PFSK-1 (cell line): ENCODE results near the gene UXS1.

Experiments used
- FOXP2 ChIP-seq: optimal IDR thresholded peaks from 2 replicates; pipeline ENCODE3; 2011; ENCODE audit warnings: borderline replicate concordance, control low read depth, inconsistent platforms; ENCODE audit not compliant: insufficient read depth; ENCODE audit errors: extremely low read length, extremely low read depth
- POLR2AphosphoS5 ChIP-seq: IDR thresholded peaks from 2 replicates; pipeline ENCODE4 v1.6.1; 2012; ENCODE audit warnings: low read depth, mild to moderate bottlenecking, control low read depth, low read length, moderate library complexity
- SIN3A ChIP-seq: IDR thresholded peaks from 2 replicates; pipeline ENCODE4 v1.6.1; 2012; ENCODE audit warnings: mild to moderate bottlenecking, low read length, moderate library complexity, borderline replicate concordance; ENCODE audit not compliant: insufficient read depth
- TAF1 ChIP-seq: IDR thresholded peaks from 2 replicates; pipeline ENCODE4 v1.6.1; 2012; ENCODE audit warnings: low read length, control low read depth, borderline replicate concordance; ENCODE audit not compliant: insufficient read depth
- TF ChIP-seq, protein P1 (sequence below), 2 experiments: IDR thresholded peaks; 2 replicates each; pipeline versions ENCODE4 v1.6.1 to v1.8.0; 2011 to 2012; ENCODE audit warnings: low read depth in 2 of 2, low read length in 2 of 2, control low read depth in 1 of 2, inconsistent platforms in 1 of 2, mild to moderate bottlenecking in 1 of 2, moderate library complexity in 1 of 2; ENCODE audit not compliant: insufficient read depth in 1 of 2

The UXS1 gene

DNA sequence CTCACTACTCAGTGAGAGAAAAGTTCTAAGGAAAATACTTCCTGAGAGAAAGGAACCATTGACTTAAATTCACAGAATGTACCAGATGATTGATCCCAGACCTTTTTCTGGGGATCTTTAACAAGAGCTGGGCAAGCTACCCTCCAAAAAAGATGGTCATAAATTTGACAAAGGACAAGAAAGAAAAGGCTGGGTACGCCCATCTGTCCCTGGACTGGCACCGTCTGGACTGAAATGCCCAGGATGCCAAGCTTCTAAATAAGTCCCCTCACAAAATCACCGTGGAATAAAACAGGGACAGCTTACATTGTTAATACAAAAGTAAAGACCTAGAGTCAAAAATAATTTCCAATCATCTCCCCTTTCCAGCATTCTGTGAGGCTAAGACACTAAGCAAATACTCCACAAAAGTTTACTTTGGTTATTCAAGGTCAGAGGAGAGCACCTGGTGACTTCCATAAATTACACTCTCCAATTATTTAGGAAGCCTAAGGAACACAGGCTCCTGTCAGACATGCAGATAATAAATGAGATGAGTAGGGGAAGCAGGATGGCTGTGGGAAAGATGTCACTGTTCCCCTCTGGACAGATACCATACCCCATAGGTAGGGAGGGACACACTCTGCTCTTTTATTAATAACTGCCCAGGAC, 69.9 kb downstream of the UXS1 start:
- TF ChIP-seq, protein P1, sequence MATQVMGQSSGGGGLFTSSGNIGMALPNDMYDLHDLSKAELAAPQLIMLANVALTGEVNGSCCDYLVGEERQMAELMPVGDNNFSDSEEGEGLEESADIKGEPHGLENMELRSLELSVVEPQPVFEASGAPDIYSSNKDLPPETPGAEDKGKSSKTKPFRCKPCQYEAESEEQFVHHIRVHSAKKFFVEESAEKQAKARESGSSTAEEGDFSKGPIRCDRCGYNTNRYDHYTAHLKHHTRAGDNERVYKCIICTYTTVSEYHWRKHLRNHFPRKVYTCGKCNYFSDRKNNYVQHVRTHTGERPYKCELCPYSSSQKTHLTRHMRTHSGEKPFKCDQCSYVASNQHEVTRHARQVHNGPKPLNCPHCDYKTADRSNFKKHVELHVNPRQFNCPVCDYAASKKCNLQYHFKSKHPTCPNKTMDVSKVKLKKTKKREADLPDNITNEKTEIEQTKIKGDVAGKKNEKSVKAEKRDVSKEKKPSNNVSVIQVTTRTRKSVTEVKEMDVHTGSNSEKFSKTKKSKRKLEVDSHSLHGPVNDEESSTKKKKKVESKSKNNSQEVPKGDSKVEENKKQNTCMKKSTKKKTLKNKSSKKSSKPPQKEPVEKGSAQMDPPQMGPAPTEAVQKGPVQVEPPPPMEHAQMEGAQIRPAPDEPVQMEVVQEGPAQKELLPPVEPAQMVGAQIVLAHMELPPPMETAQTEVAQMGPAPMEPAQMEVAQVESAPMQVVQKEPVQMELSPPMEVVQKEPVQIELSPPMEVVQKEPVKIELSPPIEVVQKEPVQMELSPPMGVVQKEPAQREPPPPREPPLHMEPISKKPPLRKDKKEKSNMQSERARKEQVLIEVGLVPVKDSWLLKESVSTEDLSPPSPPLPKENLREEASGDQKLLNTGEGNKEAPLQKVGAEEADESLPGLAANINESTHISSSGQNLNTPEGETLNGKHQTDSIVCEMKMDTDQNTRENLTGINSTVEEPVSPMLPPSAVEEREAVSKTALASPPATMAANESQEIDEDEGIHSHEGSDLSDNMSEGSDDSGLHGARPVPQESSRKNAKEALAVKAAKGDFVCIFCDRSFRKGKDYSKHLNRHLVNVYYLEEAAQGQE (IDR thresholded peaks at IDR 0.05; ENCODE audit: insufficient read depth in 1 of 2, low read depth in 2 of 2, low read length in 2 of 2): no peak
- TF ChIP-seq FOXP2 (no peak), SIN3A (no peak), TAF1 (no peak), POLR2AphosphoS5 (no peak)

DNA sequence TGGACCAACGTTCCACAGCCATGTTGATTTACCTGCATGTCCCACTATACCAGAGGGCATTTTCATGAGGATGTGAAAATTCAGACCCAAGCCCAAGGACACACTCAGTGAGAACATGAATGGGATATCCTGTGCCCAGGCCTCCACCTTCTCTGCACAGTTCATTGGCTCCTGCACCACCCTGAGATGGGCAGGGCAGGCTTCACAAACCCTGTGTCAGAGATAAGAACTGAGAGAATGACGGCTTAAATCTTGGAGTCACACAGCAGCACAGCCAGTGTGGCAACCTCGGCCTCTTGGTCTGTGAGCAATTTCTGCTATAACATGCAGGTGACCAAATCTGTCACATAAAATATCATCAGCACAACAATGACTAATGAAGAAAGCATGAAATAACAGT, 71.9 kb downstream of the UXS1 start:
- no peak for TF ChIP-seq FOXP2
- TF ChIP-seq TAF1: no peak
- TF ChIP-seq SIN3A: no peak
- TF ChIP-seq POLR2AphosphoS5: no peak
- TF ChIP-seq, protein P1 (IDR thresholded peaks at IDR 0.05; ENCODE audit: insufficient read depth in 1 of 2, low read depth in 2 of 2, low read length in 2 of 2): no peak

DNA sequence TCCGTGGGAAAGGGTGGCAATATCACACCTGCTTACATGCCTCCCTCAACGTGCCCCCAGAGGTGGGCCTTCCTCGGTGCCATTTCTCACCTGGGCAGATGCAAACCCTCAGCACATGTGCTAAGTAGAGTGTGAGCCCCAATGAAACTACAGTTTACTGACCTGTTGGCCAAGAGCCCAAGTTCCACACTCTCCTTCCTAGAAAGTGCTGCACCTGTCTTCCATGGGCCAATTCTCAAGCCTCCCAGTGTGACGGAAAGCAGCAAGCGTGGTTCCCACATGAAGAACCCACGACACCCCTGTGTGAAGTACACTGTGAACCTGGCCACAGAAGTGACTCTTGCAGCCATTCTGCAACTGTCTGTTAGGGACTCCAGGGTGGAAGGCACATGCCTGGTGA, 73.7 kb downstream of the UXS1 start:
- TF ChIP-seq POLR2AphosphoS5: no peak
- TF ChIP-seq SIN3A: no peak
- TF ChIP-seq, protein P1 (IDR thresholded peaks at IDR 0.05; ENCODE audit: insufficient read depth in 1 of 2, low read depth in 2 of 2, low read length in 2 of 2): no peak
- TF ChIP-seq TAF1: no peak
- TF ChIP-seq FOXP2: no peak

DNA sequence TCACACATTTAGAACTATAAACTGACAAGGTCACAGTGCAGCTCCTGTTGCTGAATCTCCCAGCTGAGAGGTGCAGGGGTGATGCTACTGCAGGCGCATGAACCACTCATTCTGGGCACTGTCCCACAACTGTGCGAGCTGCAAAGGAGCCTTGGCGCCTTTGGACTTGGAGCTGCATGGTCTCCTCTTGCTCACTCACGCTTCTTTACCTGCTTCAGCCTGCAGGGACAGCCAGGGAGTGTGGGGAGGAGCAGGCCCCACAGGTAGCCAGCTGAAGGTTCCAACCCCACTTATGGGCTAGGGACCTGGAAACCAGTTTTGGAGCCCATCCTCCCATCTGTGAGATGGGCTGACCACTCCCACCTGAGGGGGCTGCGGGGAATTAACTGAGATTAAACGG, 75.0 kb downstream of the UXS1 start:
- TF ChIP-seq, protein P1 (IDR thresholded peaks at IDR 0.05; ENCODE audit: insufficient read depth in 1 of 2, low read depth in 2 of 2, low read length in 2 of 2): no peak
- no peak for TF ChIP-seq SIN3A
- no peak for TF ChIP-seq TAF1
- TF ChIP-seq FOXP2: no peak
- no peak for TF ChIP-seq POLR2AphosphoS5
